ENCODE data around the gene ARHGEF26.

DNA sequence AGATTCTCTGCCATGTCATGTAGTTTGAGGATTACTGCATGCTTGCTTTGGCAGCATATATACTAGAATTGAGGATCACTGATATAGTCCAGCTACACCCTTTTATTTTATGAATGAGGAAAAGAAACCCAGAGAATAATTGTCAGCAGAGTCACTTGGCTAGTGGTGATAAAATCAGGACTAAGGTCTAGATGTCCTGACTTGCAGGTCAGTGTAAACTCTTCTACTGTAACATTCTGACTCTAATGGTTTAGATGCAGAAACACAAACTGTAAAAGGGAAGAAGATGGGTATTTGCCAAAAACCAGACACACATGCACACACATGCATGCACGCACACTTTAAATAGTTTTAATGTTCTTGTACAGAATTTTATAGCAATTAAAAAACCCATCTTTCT, 97.5 kb downstream of the ARHGEF26 start:
- TF ChIP-seq, protein P1, sequence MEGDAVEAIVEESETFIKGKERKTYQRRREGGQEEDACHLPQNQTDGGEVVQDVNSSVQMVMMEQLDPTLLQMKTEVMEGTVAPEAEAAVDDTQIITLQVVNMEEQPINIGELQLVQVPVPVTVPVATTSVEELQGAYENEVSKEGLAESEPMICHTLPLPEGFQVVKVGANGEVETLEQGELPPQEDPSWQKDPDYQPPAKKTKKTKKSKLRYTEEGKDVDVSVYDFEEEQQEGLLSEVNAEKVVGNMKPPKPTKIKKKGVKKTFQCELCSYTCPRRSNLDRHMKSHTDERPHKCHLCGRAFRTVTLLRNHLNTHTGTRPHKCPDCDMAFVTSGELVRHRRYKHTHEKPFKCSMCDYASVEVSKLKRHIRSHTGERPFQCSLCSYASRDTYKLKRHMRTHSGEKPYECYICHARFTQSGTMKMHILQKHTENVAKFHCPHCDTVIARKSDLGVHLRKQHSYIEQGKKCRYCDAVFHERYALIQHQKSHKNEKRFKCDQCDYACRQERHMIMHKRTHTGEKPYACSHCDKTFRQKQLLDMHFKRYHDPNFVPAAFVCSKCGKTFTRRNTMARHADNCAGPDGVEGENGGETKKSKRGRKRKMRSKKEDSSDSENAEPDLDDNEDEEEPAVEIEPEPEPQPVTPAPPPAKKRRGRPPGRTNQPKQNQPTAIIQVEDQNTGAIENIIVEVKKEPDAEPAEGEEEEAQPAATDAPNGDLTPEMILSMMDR (optimal IDR thresholded peaks at IDR 0.05 in 1 of 3, IDR thresholded peaks at IDR 0.05 in 1 of 3, conservative IDR thresholded peaks at IDR 0.05 in 1 of 3; ENCODE audit: extremely low read depth in 1 of 3, insufficient read depth in 2 of 3, low read length in 3 of 3), result no peak
- no peak for TF ChIP-seq EZH2 (IDR thresholded peaks at IDR 0.05; ENCODE audit: low read length)

Data from keratinocyte (primary cell).